Ectodermal cell (in vitro differentiated cells): ENCODE measurements around the gene SLC1A5.

ENCODE experiments used
- H3K27ac ChIP-seq: 2 replicates; pipeline ENCODE4 v1.7.0; 2013; ENCODE audit warnings: mild to moderate bottlenecking, low read depth, low read length; ENCODE audit not compliant: insufficient read depth, poor library complexity, severe bottlenecking
- H3K27me3 ChIP-seq: 2 replicates; pipeline ENCODE4 v1.7.0; 2013; ENCODE audit warnings: mild to moderate bottlenecking, low read length; ENCODE audit not compliant: insufficient read depth, control insufficient read depth, poor library complexity, severe bottlenecking
- H3K36me3 ChIP-seq: one replicate; pipeline ENCODE4 v1.7.0; 2013; ENCODE audit warnings: low read length; ENCODE audit not compliant: control insufficient read depth, insufficient read depth
- H3K4me1 ChIP-seq: one replicate; pipeline ENCODE4 v1.7.0; 2013; ENCODE audit warnings: low read length; ENCODE audit not compliant: control insufficient read depth, insufficient read depth
- H3K4me3 ChIP-seq: 2 replicates; pipeline ENCODE4 v1.7.0; 2013; ENCODE audit warnings: low read depth, low read length, control low read depth; ENCODE audit not compliant: insufficient read depth
- H3K9me3 ChIP-seq: 2 replicates; pipeline ENCODE4 v1.7.0; 2013; ENCODE audit warnings: mild to moderate bottlenecking, low read length, moderate library complexity; ENCODE audit not compliant: control insufficient read depth
- WGBS, 2 experiments: methylation state at CpG; one replicate each; pipeline ENCODE4 v1.1.7; 2013; ENCODE audit warnings: missing lambda C conversion rate in 2 of 2; 5-methylcytosine and 5-hydroxymethylcytosine counted together

The SLC1A5 gene

GRCh38 chr19:46732172-46732938, 56.0 kb downstream of the SLC1A5 start:
- WGBS, 2 experiments = 93 to 95% methylated on average over 28 of the region's 28 CpGs
- no peaks in the 10 kb centered on the region for H3K4me1 ChIP-seq
- H3K36me3 ChIP-seq = peaks cover 41% of the 10 kb centered on the region

DNA sequence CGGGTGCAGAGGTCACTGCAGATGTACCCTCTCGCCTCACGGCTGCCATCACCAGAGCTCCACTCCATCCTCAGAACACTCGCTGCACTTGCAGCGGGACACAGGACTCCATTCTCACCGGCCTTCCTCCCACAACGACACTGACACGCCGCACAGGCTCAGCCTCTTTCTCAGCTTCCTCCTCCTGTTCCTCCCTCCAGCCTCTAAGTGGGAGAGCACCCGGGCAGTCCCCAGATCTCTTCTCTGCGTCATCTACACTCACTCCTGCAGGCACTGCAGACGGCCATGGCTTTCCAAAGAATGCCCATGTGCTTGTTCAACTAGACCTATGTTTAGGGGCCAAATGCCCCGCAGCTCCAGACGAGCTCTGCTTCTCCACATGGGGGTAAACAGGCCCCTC, 56.8 kb downstream of the SLC1A5 start:
- WGBS, 2 experiments = 91 to 92% methylated on average over 14 of the region's 14 CpGs
- Histone ChIP-seq H3K4me1 (no peaks in the 10 kb centered on the region), H3K27ac (peak overlapping the region; percentile 8), H3K27me3 (no peaks in the 10 kb centered on the region), H3K9me3 (no peaks in the 10 kb centered on the region), H3K36me3 (peaks cover 47% of the 10 kb centered on the region), H3K4me3 (no peak overlapping the region)

More at GRCh38 chr19:46732172-46732938, 56.0 kb downstream of the SLC1A5 start:
- H3K4me3 ChIP-seq = no peak overlapping the region
- H3K9me3 ChIP-seq = no peaks in the 10 kb centered on the region
- no peaks in the 10 kb centered on the region for H3K27me3 ChIP-seq
- H3K27ac ChIP-seq = no peak overlapping the region

DNA sequence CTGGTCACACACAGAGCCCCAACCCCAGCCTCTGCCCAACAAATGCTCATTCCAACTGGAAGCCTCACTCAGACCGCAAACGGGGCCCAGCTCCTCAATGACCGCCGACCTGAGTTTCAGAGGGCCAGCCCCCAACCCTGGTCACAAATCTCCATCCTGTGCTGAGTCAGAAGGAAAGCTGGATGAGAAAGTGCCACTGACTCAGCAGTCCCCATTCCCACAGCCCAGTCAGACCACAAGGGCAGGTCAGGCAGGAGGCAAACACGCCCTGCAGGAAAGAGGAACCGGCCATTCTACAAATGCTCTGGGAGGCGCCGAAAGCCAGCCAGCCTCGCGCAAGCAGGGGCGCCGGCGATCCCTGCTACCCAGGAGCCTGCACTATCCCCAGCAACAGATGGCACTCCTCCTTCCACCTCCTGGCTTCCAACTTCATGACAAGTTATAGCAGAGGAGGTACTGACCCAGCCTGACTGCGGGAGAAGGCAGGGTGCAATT, 57.3 kb downstream of the SLC1A5 start:
- no peaks in the 10 kb centered on the region for H3K4me1 ChIP-seq
- H3K4me3 ChIP-seq = no peak overlapping the region
- 92 to 93% methylated on average over 14 of the region's 14 CpGs for WGBS, 2 experiments
- no peaks in the 10 kb centered on the region for H3K27me3 ChIP-seq
- peak overlapping the region; percentile 8 for H3K27ac ChIP-seq
- no peaks in the 10 kb centered on the region for H3K9me3 ChIP-seq
- peaks cover 52% of the 10 kb centered on the region for H3K36me3 ChIP-seq

- Histone ChIP-seq H3K4me1 (no peaks in the 10 kb centered on the region), H3K36me3 (peaks cover 57% of the 10 kb centered on the region), H3K27ac (no peak overlapping the region), H3K27me3 (no peaks in the 10 kb centered on the region), H3K4me3 (no peak overlapping the region), H3K9me3 (no peaks in the 10 kb centered on the region)
- WGBS, 2 experiments = 96 to 97% methylated on average over 14 of the region's 14 CpGs
These were observed 57.8 kb downstream of the SLC1A5 start for GRCh38 chr19:46730595-46730994.

- H3K36me3 ChIP-seq = peaks cover 57% of the 10 kb centered on the region
- WGBS, 2 experiments = 94 to 98% methylated on average over 9 of the region's 9 CpGs
- no peaks in the 10 kb centered on the region for H3K9me3 ChIP-seq
- H3K27me3 ChIP-seq = no peaks in the 10 kb centered on the region
- H3K27ac ChIP-seq = no peak overlapping the region
- no peak overlapping the region for H3K4me3 ChIP-seq
- H3K4me1 ChIP-seq = no peaks in the 10 kb centered on the region
These were observed 58.2 kb downstream of the SLC1A5 start for GRCh38 chr19:46730187-46730586.

GRCh38 chr19:46729696-46730095, 58.7 kb downstream of the SLC1A5 start:
- no peaks in the 10 kb centered on the region for H3K9me3 ChIP-seq
- no peak overlapping the region for H3K27ac ChIP-seq
- 93 to 96% methylated on average over 7 of the region's 7 CpGs for WGBS, 2 experiments
- peaks cover 62% of the 10 kb centered on the region for H3K36me3 ChIP-seq
- H3K27me3 ChIP-seq = no peaks in the 10 kb centered on the region
- no peak overlapping the region for H3K4me3 ChIP-seq
- H3K4me1 ChIP-seq = no peaks in the 10 kb centered on the region

DNA sequence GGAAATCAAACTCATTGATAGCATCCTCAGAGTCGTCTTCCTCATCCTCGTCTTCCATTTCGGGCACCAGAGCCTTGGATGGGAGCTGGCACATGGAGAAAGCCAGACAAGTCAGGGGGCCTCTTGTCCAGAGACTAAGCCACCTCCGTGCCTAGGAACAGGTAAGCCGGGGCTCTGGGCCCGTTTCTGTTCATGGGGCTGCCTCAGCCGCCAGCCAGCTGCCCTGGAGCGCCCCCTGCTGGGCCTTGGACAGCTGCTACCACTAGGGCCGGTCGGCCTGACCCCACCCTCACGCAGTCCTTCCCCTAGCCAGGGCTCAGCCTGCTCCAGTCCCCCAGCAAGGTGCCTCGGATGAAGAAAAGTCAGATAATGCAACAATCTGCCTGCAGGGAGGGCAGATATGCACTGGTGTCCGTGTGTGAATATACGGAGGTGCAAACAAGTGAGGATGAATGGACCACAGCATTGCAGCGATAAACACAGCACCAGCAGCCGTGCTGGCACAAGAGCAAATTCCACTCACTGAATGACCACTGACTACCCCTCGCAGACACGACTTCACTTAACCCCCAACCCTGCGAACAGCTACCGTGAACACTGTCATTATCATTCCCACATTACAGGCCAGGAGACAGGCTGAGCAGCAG, 59.6 kb downstream of the SLC1A5 start:
- Histone ChIP-seq H3K4me1 (no peaks in the 10 kb centered on the region), H3K36me3 (peaks cover 68% of the 10 kb centered on the region), H3K4me3 (no peak overlapping the region), H3K27ac (no peak overlapping the region), H3K27me3 (no peaks in the 10 kb centered on the region), H3K9me3 (no peaks in the 10 kb centered on the region)
- WGBS, 2 experiments = 70 to 72% methylated on average over 20 of the region's 20 CpGs

DNA sequence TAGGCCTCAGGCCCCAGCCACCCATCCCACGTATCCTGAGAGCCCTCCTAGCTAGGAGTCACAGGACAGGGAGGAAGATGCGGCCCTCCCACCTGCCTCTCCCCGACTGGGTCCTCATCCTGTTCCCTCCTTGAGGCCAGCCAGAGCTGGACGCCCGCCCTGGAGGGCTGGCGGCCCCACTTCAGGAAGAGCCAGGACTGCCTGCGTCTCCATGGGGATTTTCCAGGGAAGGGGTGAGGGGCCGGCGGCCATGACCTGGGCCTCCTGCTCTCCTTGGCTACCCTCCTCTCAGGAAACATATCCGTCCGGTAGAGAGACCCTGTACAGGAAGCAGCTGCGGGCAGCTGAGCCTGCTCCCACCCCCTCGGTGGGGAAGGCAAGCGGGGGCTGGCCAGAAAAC, 60.2 kb downstream of the SLC1A5 start:
- Histone ChIP-seq H3K27me3 (no peaks in the 10 kb centered on the region), H3K36me3 (peaks cover 74% of the 10 kb centered on the region), H3K27ac (no peak overlapping the region), H3K9me3 (no peaks in the 10 kb centered on the region), H3K4me3 (no peak overlapping the region), H3K4me1 (no peaks in the 10 kb centered on the region)
- 95 to 98% methylated on average over 14 of the region's 14 CpGs for WGBS, 2 experiments

- Histone ChIP-seq H3K4me3 (no peak overlapping the region), H3K36me3 (peaks cover 78% of the 10 kb centered on the region), H3K27ac (no peak overlapping the region), H3K4me1 (no peaks in the 10 kb centered on the region), H3K9me3 (no peaks in the 10 kb centered on the region), H3K27me3 (no peaks in the 10 kb centered on the region)
- 94 to 95% methylated on average over 11 of the region's 11 CpGs for WGBS, 2 experiments
These were observed 60.6 kb downstream of the SLC1A5 start for GRCh38 chr19:46727757-46728156.

- 94 to 96% methylated on average over 14 of the region's 14 CpGs for WGBS, 2 experiments
- Histone ChIP-seq H3K9me3 (no peaks in the 10 kb centered on the region), H3K36me3 (peaks cover 80% of the 10 kb centered on the region), H3K4me1 (no peaks in the 10 kb centered on the region), H3K27me3 (no peaks in the 10 kb centered on the region), H3K4me3 (no peak overlapping the region), H3K27ac (no peak overlapping the region)
These were observed 61.4 kb downstream of the SLC1A5 start for GRCh38 chr19:46726971-46727501.
